IPS-18c (cell line): ENCODE data around the gene PTPRG.
"Not testable (repeated sequence)": the region's sequence is repeated elsewhere in the genome, so short reads cannot be mapped to it uniquely, and the experiment has no call there.

ENCODE experiments used
- H3K4me3 ChIP-seq: 2 replicates; pipeline ENCODE4 v1.7.0; 2013; ENCODE audit warnings: low read depth, mild to moderate bottlenecking, low read length, moderate library complexity; ENCODE audit not compliant: insufficient read depth
- H3K9me3 ChIP-seq: one replicate; pipeline ENCODE4 v1.6.1; 2013; ENCODE audit warnings: mild to moderate bottlenecking, low read length, moderate library complexity; ENCODE audit not compliant: control insufficient read depth, insufficient read depth

PTPRG gene

DNA sequence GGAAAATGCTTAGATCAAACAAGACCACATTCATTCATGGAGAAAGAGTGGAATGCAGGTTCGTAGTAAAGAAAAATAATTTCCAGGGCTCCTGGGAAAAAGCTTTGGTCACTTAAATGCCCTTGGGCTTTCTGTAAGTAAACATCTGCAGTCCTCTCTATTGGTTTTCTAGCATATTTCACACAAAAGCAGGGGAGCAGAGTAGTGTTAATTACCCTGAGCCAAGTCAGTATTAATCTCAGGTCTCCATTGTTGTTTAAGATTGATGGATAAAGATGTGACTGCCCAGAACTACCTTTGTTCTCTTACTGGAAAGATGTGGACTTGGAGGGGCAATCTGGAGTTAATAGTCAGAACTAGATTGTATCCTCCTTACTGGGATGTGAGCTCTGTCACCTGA, 242.6 kb downstream of the PTPRG start:
- H3K4me3 ChIP-seq: no peak overlapping the region
- H3K9me3 ChIP-seq: no peaks in the 10 kb centered on the region

- H3K9me3 ChIP-seq: no peaks in the 10 kb centered on the region
Measured at GRCh38 chr3:61804782-61805181, 243.4 kb downstream of the PTPRG start.

GRCh38 chr3:61805510-61806080, 244.2 kb downstream of the PTPRG start:
- no peak overlapping the region for H3K4me3 ChIP-seq
- no peaks in the 10 kb centered on the region for H3K9me3 ChIP-seq

More at GRCh38 chr3:61804782-61805181, 243.4 kb downstream of the PTPRG start:
- H3K4me3 ChIP-seq: no peak overlapping the region

DNA sequence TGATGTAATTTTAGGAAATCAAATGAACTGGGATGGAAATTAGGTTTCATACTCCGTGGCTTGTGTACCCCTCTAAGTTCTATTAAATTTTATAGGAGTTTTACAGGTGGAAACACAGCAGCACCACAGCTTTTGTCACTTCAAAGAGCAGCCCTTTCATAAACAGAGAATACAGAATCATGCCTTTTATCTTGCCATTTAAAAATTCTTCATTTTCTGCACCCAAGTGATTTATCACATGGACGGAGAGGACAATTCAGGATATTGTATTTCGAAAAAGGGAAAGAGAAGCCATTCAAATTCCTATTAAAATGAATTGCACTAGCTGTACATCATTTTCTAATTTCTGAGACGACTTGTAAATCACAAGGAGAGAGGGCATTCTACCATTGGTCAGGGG, 245.4 kb downstream of the PTPRG start:
- no peaks in the 10 kb centered on the region for H3K9me3 ChIP-seq

DNA sequence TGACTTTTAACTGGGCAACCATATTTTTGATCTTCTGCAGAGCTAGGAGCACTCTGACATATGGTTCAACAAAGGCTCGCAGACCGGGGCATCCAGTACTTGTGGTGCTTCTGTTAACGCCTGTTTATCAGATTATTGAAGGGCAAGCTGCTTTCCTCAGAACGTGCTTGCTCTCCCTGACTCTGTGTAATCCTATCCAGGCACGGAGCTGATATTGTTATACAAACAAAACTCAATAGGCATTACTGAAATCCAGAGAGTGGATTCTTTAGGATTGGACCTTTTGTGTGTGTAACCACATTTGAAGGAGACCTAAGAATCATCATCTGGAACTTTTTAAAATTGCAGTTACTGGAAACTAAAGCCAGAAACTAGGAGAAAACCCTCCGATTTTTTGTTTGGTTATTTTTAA, 246.5 kb downstream of the PTPRG start:
- Histone ChIP-seq H3K4me3 (no peak overlapping the region), H3K9me3 (no peaks in the 10 kb centered on the region)

More for the DNA sequence above, 245.4 kb downstream of the PTPRG start:
- H3K4me3 ChIP-seq: no peak overlapping the region

GRCh38 chr3:61808526-61808925, 247.2 kb downstream of the PTPRG start:
- Histone ChIP-seq H3K9me3 (no peaks in the 10 kb centered on the region), H3K4me3 (no peak overlapping the region)

- Histone ChIP-seq H3K9me3 (no peaks in the 10 kb centered on the region), H3K4me3 (no peak overlapping the region)
Measured at GRCh38 chr3:61808999-61809398, 247.6 kb downstream of the PTPRG start.

GRCh38 chr3:61809879-61810278, 248.5 kb downstream of the PTPRG start:
- H3K9me3 ChIP-seq: no peaks in the 10 kb centered on the region
- H3K4me3 ChIP-seq: no peak overlapping the region

DNA sequence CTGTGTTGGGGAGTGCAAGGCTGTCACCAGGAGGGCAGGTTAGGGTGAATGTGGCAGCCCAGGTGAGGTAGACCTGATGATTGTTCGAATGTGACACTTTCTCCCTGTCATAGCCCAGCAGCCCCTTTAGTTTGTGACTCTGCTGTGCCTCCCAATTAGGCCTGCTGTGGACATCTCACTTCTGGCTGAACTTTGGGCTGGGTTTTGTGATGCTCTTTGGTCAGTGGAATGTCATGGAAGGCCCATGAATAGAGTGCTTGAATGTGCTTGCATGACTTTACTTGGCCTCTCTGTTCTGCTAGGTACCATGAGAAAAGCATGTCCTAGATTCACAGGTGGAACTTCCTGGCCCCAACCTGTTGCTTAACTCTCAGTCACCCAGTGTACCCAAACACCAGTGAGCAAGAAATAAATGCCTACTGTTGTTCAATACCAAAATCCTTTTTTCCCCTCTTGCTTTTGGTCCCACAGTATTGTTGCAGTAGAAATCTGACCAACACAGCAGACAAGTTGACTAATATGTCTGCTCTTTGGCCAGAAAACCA, 249.7 kb downstream of the PTPRG start:
- Histone ChIP-seq H3K9me3 (no peaks in the 10 kb centered on the region), H3K4me3 (no peak overlapping the region)

GRCh38 chr3:61811652-61812051, 250.3 kb downstream of the PTPRG start:
- H3K4me3 ChIP-seq: no peak overlapping the region

GRCh38 chr3:61812085-61812484, 250.7 kb downstream of the PTPRG start:
- Histone ChIP-seq H3K9me3 (no peaks in the 10 kb centered on the region), H3K4me3 (no peak overlapping the region)

More at GRCh38 chr3:61811652-61812051, 250.3 kb downstream of the PTPRG start:
- H3K9me3 ChIP-seq: no peaks in the 10 kb centered on the region

DNA sequence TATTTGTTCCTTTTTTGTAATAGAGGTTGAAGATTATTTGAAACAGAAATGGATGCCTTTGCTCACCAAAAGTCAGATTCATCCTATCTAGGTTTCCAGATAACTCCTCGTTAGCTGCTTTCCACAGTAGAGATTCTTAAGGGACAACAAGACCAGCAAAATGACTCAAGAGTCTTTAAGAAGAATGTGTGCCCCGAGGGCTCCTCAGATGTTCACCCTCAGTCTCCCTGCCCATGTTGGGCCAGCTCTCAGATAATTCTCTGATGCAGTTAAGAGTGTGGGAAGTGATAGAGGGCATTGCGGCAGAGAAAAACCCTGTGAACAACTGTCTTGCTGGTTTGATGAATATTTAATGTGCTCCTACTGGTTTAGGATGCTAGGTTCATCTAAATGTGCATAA, 251.1 kb downstream of the PTPRG start:
- no peaks in the 10 kb centered on the region for H3K9me3 ChIP-seq
- no peak overlapping the region for H3K4me3 ChIP-seq

GRCh38 chr3:61813636-61814035, 252.3 kb downstream of the PTPRG start:
- Histone ChIP-seq H3K9me3 (no peaks in the 10 kb centered on the region), H3K4me3 (no peak overlapping the region)

DNA sequence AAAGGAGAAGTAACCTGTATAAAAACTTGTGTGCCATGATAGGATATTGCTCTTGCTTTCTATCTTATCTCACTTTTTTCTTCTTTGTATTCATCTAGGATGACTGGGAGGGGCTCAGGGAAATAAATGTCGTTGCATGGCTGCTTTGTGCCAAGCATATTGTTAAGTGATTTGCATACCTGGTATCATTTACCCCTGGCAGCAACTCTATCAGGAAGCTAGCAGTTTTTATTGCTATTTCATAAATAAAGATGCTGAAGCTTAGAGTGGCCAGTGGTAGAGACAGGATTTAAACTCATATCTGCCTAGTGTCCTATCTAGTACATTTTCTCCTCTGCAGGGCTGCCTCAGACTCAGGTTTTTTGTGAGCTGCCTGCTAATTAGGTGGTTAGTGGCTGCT, 253.3 kb downstream of the PTPRG start:
- no peaks in the 10 kb centered on the region for H3K9me3 ChIP-seq
- H3K4me3 ChIP-seq: no peak overlapping the region

DNA sequence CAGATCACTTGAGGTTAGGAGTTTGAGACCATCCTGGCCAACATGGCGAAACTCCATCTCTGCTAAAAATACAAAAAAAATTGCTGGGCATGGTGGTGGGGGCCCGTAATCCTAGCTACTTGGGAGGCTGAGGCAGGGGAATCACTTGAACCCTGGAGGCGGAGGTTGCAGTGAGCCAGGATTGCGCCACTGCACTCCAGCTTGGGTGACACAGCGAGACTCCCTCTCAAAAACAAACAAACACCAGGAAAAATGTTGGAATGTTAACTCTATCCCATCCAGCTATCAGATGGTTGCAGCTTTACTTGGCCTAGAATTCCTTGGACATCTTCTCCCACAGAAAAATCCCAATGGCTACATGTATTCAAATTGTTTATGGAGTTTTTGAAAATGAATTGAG, 254.9 kb downstream of the PTPRG start:
- H3K4me3 ChIP-seq, H3K9me3 ChIP-seq: not testable (repeated sequence)

DNA sequence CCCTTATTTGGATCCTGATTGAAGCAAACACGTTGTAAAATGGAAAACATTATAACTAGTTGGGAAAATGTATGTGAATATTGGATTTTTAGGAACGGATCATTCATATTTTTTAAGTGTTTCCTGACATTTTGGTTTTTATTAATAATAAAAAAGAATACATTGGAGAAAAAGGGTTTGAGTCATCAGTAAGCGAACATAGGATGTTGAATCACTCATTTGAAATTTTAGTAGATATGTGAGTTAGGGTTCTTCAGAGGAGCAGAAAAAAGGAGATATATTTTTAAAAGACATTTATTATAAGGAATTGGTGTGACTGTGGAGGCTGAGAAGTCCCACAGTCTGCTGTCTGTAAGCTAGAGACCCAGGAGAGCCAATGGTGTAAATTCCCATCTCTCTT, 258.5 kb downstream of the PTPRG start:
- Histone ChIP-seq H3K9me3 (no peaks in the 10 kb centered on the region), H3K4me3 (no peak overlapping the region)

- H3K4me3 ChIP-seq: no peak overlapping the region
Measured at GRCh38 chr3:61820306-61820992, 259.1 kb downstream of the PTPRG start.

DNA sequence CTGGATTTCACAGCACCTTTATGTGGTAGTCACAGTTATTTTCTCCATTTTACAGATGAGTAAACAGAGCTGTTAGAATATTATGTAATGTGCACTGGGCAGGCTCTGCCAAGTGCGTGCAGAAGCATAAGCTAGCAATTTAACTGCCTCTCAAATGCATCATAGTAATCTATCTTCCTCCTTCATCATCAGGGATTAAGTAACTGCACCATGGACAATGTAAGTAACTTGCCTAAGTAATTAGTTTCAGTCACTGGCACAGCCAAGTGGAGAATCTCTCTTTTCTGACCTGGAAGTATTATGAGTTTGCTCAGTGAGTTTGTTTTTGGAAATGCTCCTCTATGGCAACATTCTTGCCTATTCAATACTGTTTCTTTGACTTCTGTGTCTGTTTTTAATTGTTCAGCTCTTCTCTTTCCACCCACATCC, 260.5 kb downstream of the PTPRG start:
- H3K9me3 ChIP-seq: no peaks in the 10 kb centered on the region
- no peak overlapping the region for H3K4me3 ChIP-seq

More at GRCh38 chr3:61820306-61820992, 259.1 kb downstream of the PTPRG start:
- H3K9me3 ChIP-seq: no peaks in the 10 kb centered on the region
